ENCODE data around the gene MAPK12.

DNA sequence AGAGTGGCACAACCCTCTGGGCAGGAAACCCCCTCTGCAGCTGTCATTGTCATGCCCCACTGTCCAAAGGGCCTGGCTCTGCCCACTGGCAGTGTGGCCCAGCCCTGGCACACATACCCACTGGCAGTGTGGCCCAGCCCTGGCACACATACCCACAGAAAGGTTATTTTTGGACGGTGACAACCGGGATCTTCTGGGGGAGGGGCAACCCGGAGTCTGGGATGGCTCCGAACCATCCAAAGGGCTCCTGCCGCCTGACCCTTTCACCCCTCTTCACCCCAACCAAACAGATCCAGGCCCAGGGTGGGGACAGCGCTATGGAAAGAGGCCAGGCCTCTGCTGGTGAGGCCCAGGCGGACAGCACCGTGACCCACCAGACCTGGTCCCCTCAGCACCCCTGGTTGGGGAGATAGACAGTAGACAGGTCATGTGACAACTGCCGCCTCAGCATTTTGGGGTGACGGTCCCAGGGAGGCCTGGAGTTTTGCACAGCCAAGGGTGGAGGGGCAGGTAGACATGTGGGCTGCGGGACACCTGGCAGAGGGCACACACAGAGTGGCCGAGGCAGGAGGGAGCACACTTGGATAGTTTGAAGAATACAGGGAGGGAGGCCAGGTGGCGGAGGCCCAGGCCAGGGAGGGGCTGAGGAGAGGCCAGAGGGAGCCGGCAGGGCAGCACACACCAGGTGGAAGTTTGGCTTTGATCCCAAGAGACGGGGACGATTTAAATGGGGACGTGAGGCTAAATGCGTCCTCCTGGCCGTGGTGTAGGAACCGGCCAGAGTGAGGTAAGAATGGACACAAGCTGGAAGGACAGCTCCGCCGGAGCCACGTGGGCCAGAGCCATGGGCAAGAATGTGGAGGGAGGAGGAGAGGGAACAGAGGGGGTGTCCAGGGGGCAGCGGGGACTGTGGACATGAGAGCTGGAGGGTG is 2.9 kb downstream of the MAPK12 start:
- TF ChIP-seq, protein P1, sequence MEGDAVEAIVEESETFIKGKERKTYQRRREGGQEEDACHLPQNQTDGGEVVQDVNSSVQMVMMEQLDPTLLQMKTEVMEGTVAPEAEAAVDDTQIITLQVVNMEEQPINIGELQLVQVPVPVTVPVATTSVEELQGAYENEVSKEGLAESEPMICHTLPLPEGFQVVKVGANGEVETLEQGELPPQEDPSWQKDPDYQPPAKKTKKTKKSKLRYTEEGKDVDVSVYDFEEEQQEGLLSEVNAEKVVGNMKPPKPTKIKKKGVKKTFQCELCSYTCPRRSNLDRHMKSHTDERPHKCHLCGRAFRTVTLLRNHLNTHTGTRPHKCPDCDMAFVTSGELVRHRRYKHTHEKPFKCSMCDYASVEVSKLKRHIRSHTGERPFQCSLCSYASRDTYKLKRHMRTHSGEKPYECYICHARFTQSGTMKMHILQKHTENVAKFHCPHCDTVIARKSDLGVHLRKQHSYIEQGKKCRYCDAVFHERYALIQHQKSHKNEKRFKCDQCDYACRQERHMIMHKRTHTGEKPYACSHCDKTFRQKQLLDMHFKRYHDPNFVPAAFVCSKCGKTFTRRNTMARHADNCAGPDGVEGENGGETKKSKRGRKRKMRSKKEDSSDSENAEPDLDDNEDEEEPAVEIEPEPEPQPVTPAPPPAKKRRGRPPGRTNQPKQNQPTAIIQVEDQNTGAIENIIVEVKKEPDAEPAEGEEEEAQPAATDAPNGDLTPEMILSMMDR (IDR thresholded peaks at IDR 0.05), result no peak
- TF ChIP-seq POLR2A (IDR thresholded peaks at IDR 0.05) (no peak), POLR2AphosphoS5 (IDR thresholded peaks at IDR 0.05) (no peak)

Measured in breast epithelium (tissue), 3 donors.